Measurements from ENCODE around the gene RREB1. TPM values are rescaled to one million over a fixed set of nuclear protein-coding genes. Genes with fewer than 3 reads are reported as not detected.

The RREB1 gene
- polyA plus RNA-seq, 1 donor (not counting 4 experiments of a cell fraction or from before 2014, with no cell fraction given) = 6.1 TPM

GRCh38 chr6:7136859-7137334 is 29.1 kb downstream of the RREB1 start:
- H3K9me3 ChIP-seq (ENCODE audit: control insufficient read depth, low read depth, low read length) = no peaks in the 10 kb centered on the region
- DNase-seq (ENCODE audit: low read depth, low spot score) (no peak), FAIRE-seq (no peak)
- H3K4me2 ChIP-seq (ENCODE audit: control insufficient read depth, extremely low read depth, insufficient read depth, low read depth, low read length) = peak overlapping the region; percentile 87
- H3K79me2 ChIP-seq (ENCODE audit: control insufficient read depth, insufficient read depth, low read length) = peaks cover 97% of the 10 kb centered on the region
- peaks cover 0 to 4% of the 10 kb centered on the region in 2 experiments for H3K36me3 ChIP-seq (ENCODE audit: control insufficient read depth in 2 of 2, extremely low read depth in 1 of 2, insufficient read depth in 2 of 2, low read length in 2 of 2)
- peaks cover 46% of the 10 kb centered on the region for H3K4me1 ChIP-seq (ENCODE audit: control insufficient read depth, extremely low read depth, insufficient read depth, low read length)
- no peak for TF ChIP-seq CTCF (optimal IDR thresholded peaks at IDR 0.05 in 1 of 3, IDR thresholded peaks at IDR 0.05 in 1 of 3, conservative IDR thresholded peaks at IDR 0.05 in 1 of 3; ENCODE audit: extremely low read depth in 1 of 3, insufficient read depth in 2 of 3, low read length in 3 of 3)
- TF ChIP-seq EZH2 (IDR thresholded peaks at IDR 0.05; ENCODE audit: low read length) = no peak
- peak overlapping the region in 1 of 3 experiments; percentile 44 for H3K4me3 ChIP-seq (ENCODE audit: control insufficient read depth in 2 of 3, extremely low read depth in 1 of 3, insufficient read depth in 2 of 3, low read depth in 1 of 3, low read length in 3 of 3)
- H2AFZ ChIP-seq (ENCODE audit: control insufficient read depth, low read length) = no peak overlapping the region
- H4K20me1 ChIP-seq (ENCODE audit: control insufficient read depth, extremely low read depth, insufficient read depth, low read length) = no peaks in the 10 kb centered on the region
- no peaks in the 10 kb centered on the region for H3K27me3 ChIP-seq (ENCODE audit: control insufficient read depth, extremely low read depth, insufficient read depth, low read length)
- dilution Hi-C loops (cut with MboI; ENCODE audit: extremely low pct_ligation_motif_present, low sequenced_read_pairs) = no loop called here
- H3K27ac ChIP-seq (ENCODE audit: control insufficient read depth, insufficient read depth, low read length) = peak overlapping the region; percentile 79
- peak overlapping the region; percentile 56 for H3K9ac ChIP-seq (ENCODE audit: control insufficient read depth, extremely low read depth, insufficient read depth, low read length)
- H3K9me1 ChIP-seq (ENCODE audit: control insufficient read depth, extremely low read depth, insufficient read depth, low read length) = no peaks in the 10 kb centered on the region

- dilution Hi-C loops (cut with MboI; ENCODE audit: extremely low pct_ligation_motif_present, low sequenced_read_pairs) = no loop called here
- Histone ChIP-seq H3K9me1 (ENCODE audit: control insufficient read depth, extremely low read depth, insufficient read depth, low read length) (peaks cover 4% of the 10 kb centered on the region), H3K9me3 (ENCODE audit: control insufficient read depth, low read depth, low read length) (no peaks in the 10 kb centered on the region), H3K4me1 (ENCODE audit: control insufficient read depth, extremely low read depth, insufficient read depth, low read length) (peaks cover 46% of the 10 kb centered on the region), H3K4me3 (ENCODE audit: control insufficient read depth in 2 of 3, extremely low read depth in 1 of 3, insufficient read depth in 2 of 3, low read depth in 1 of 3, low read length in 3 of 3) (peak overlapping the region in 2 of 3 experiments; percentile 44 to 53), H2AFZ (ENCODE audit: control insufficient read depth, low read length) (no peak overlapping the region), H3K27me3 (ENCODE audit: control insufficient read depth, extremely low read depth, insufficient read depth, low read length) (no peaks in the 10 kb centered on the region), H3K9ac (ENCODE audit: control insufficient read depth, extremely low read depth, insufficient read depth, low read length) (peak overlapping the region; percentile 56), H3K4me2 (ENCODE audit: control insufficient read depth, extremely low read depth, insufficient read depth, low read depth, low read length) (peak overlapping the region; percentile 87), H3K79me2 (ENCODE audit: control insufficient read depth, insufficient read depth, low read length) (peaks cover 98% of the 10 kb centered on the region), H3K36me3 (ENCODE audit: control insufficient read depth in 2 of 2, extremely low read depth in 1 of 2, insufficient read depth in 2 of 2, low read length in 2 of 2) (peaks cover 0 to 4% of the 10 kb centered on the region in 2 experiments), H4K20me1 (ENCODE audit: control insufficient read depth, extremely low read depth, insufficient read depth, low read length) (no peaks in the 10 kb centered on the region), H3K27ac (ENCODE audit: control insufficient read depth, insufficient read depth, low read length) (peak overlapping the region; percentile 79)
- no peak for DNase-seq (ENCODE audit: low read depth, low spot score)
- TF ChIP-seq CTCF (optimal IDR thresholded peaks at IDR 0.05 in 1 of 3, IDR thresholded peaks at IDR 0.05 in 1 of 3, conservative IDR thresholded peaks at IDR 0.05 in 1 of 3; ENCODE audit: extremely low read depth in 1 of 3, insufficient read depth in 2 of 3, low read length in 3 of 3) (no peak), EZH2 (IDR thresholded peaks at IDR 0.05; ENCODE audit: low read length) (no peak)
- FAIRE-seq = no peak
Measured at GRCh38 chr6:7137335-7138045, 29.7 kb downstream of the RREB1 start.

Data from keratinocyte (primary cell).